ENCODE results near the gene DCAF6. TPM values are rescaled to one million over a fixed set of nuclear protein-coding genes. Genes with fewer than 3 reads are reported as not detected.

Gene DCAF6
- total and polyA plus RNA-seq, 4 donors, result 19.7 to 120 (median 28.2) TPM

GRCh38 chr1:167984886-167985489 lies 48.5 kb downstream of the DCAF6 start:
- no peak for ATAC-seq (ENCODE audit: insufficient read depth, low FRiP score)

DNA sequence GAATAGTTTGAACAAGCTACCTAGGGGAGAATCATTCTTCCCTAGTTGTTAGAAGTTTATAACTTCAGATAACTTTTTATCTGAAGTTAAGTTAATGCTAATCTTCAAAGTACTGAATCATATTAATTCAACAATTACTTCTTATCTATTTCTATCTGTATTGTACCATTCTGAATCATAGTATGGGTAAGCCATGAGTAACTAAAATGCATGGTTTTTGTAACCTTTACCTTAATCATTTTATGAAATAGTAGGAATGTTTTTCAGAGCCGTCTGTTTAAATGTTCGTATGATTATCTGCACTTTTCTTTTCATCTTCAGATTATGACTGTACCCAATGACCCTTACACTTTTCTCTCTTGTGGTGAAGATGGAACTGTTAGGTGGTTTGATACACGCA lies 50.7 kb downstream of the DCAF6 start:
- Histone ChIP-seq H3K4me3 (no peak overlapping the region), H3K4me1 (ENCODE audit: control insufficient read depth in 5 of 5, insufficient read depth in 5 of 5, low read length in 5 of 5) (peaks cover 0 to 3% (median 0%) of the 10 kb centered on the region in 5 donors), H3K27ac (ENCODE audit: low read depth in 1 of 2, low read length in 1 of 2) (no peak overlapping the region), H3K27me3 (ENCODE audit: control insufficient read depth in 3 of 3, insufficient read depth in 3 of 3, low read length in 2 of 3) (no peaks in the 10 kb centered on the region), H3K9me3 (ENCODE audit: control insufficient read depth in 4 of 4, insufficient read depth in 3 of 4, low read length in 3 of 4) (peaks cover 0 to under 1% (median 0%) of the 10 kb centered on the region in 4 donors), H3K36me3 (ENCODE audit: control insufficient read depth in 4 of 4, insufficient read depth in 4 of 4, low read length in 4 of 4) (peaks cover 0 to 4% (median 0%) of the 10 kb centered on the region in 4 donors), H3K9ac (ENCODE audit: insufficient read depth in 1 of 2, low read length in 2 of 2) (no peak overlapping the region)
- ATAC-seq (ENCODE audit: insufficient read depth, low FRiP score), result no peak
- no peak for DNase-seq
- WGBS, 2 donors, result 87 to 94% methylated on average over 3 of the region's 3 CpGs
- TF ChIP-seq, protein P1, sequence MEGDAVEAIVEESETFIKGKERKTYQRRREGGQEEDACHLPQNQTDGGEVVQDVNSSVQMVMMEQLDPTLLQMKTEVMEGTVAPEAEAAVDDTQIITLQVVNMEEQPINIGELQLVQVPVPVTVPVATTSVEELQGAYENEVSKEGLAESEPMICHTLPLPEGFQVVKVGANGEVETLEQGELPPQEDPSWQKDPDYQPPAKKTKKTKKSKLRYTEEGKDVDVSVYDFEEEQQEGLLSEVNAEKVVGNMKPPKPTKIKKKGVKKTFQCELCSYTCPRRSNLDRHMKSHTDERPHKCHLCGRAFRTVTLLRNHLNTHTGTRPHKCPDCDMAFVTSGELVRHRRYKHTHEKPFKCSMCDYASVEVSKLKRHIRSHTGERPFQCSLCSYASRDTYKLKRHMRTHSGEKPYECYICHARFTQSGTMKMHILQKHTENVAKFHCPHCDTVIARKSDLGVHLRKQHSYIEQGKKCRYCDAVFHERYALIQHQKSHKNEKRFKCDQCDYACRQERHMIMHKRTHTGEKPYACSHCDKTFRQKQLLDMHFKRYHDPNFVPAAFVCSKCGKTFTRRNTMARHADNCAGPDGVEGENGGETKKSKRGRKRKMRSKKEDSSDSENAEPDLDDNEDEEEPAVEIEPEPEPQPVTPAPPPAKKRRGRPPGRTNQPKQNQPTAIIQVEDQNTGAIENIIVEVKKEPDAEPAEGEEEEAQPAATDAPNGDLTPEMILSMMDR (IDR thresholded peaks at IDR 0.05; ENCODE audit: control extremely low read depth, extremely low read depth), result no peak

More at GRCh38 chr1:167984886-167985489, 48.5 kb downstream of the DCAF6 start:
- no peak overlapping the region for H3K27ac ChIP-seq (ENCODE audit: low read depth in 1 of 2, low read length in 1 of 2)
- H3K36me3 ChIP-seq (ENCODE audit: control insufficient read depth in 4 of 4, insufficient read depth in 4 of 4, low read length in 4 of 4), result peaks cover 0 to 4% (median 0%) of the 10 kb centered on the region in 4 donors
- H3K27me3 ChIP-seq (ENCODE audit: control insufficient read depth in 3 of 3, insufficient read depth in 3 of 3, low read length in 2 of 3), result no peaks in the 10 kb centered on the region
- H3K9me3 ChIP-seq (ENCODE audit: control insufficient read depth in 4 of 4, insufficient read depth in 3 of 4, low read length in 3 of 4), result peaks cover 0 to 2% (median 0%) of the 10 kb centered on the region in 4 donors
- H3K4me3 ChIP-seq, result no peak overlapping the region
- peaks cover 0 to 7% (median 0%) of the 10 kb centered on the region in 5 donors for H3K4me1 ChIP-seq (ENCODE audit: control insufficient read depth in 5 of 5, insufficient read depth in 5 of 5, low read length in 5 of 5)
- H3K9ac ChIP-seq (ENCODE audit: insufficient read depth in 1 of 2, low read length in 2 of 2), result no peak overlapping the region
- no peak for DNase-seq
- TF ChIP-seq, protein P1 (IDR thresholded peaks at IDR 0.05; ENCODE audit: control extremely low read depth, extremely low read depth), result no peak
- 71 to 84% methylated on average over 8 of the region's 8 CpGs for WGBS, 2 donors

GRCh38 chr1:167991546-167991945 lies 55.1 kb downstream of the DCAF6 start:
- 94 to 98% methylated on average over 2 of the region's 2 CpGs for WGBS, 2 donors
- Histone ChIP-seq H3K36me3 (ENCODE audit: control insufficient read depth in 4 of 4, insufficient read depth in 4 of 4, low read length in 4 of 4) (peaks cover 0 to 3% (median 0%) of the 10 kb centered on the region in 4 donors), H3K9me3 (ENCODE audit: control insufficient read depth in 4 of 4, insufficient read depth in 3 of 4, low read length in 3 of 4) (no peaks in the 10 kb centered on the region), H3K27ac (ENCODE audit: low read depth in 1 of 2, low read length in 1 of 2) (no peak overlapping the region), H3K27me3 (ENCODE audit: control insufficient read depth in 3 of 3, insufficient read depth in 3 of 3, low read length in 2 of 3) (no peaks in the 10 kb centered on the region), H3K4me1 (ENCODE audit: control insufficient read depth in 5 of 5, insufficient read depth in 5 of 5, low read length in 5 of 5) (peaks cover 0 to 5% (median 0%) of the 10 kb centered on the region in 5 donors), H3K9ac (ENCODE audit: insufficient read depth in 1 of 2, low read length in 2 of 2) (no peak overlapping the region), H3K4me3 (no peak overlapping the region)
- no peak for DNase-seq
- TF ChIP-seq, protein P1 (IDR thresholded peaks at IDR 0.05; ENCODE audit: control extremely low read depth, extremely low read depth), result no peak
- no peak for ATAC-seq (ENCODE audit: insufficient read depth, low FRiP score)

Measured in lung (tissue), 12 donors.